AG04450 (cell line): ENCODE data around the gene IL15. TPM values are rescaled to one million over a fixed set of nuclear protein-coding genes. Genes with fewer than 3 reads are reported as not detected.

Experiments used
- CTCF ChIA-PET: fragments of 300-600, 350-600 bp; formaldehyde crosslinking; extraction: SDS; loops from one replicate; lab custom pipeline; 2022; ENCODE audit warnings: antibody characterized with exemption, inconsistent platforms; lab: Charles Lee
- POLR2A ChIA-PET: fragments of 350-600 bp; formaldehyde crosslinking; extraction: SDS; loops from one replicate; lab custom pipeline; 2021; ENCODE audit warnings: antibody characterized with exemption, inconsistent platforms; lab: Yijun Ruan, JAX
- DNase-seq: peaks from one replicate; pipeline ENCODE4 v3.0.0-alpha.2; 2011; ENCODE audit warnings: low read depth, low spot score
- H3K27ac ChIP-seq: one replicate; pipeline ENCODE4 v1.5.1; 2012; ENCODE audit warnings: low read depth, low read length, control low read depth
- H3K27me3 ChIP-seq: one replicate; pipeline ENCODE4 v1.6.0; 2012; ENCODE audit warnings: low read length; ENCODE audit not compliant: control insufficient read depth, insufficient read depth
- H3K4me3 ChIP-seq: 2 replicates; pipeline ENCODE4 v1.5.1; 2011; ENCODE audit warnings: mild to moderate bottlenecking, low read depth, low read length, control low read depth
- H3K9me3 ChIP-seq: 2 replicates; pipeline ENCODE4 v1.5.1; 2012; ENCODE audit warnings: low read length; ENCODE audit not compliant: control insufficient read depth, insufficient read depth
- polyA plus RNA-seq: library from polyadenylated mRNA; depleted of rRNA; stranded (reverse); fragments of >200 nt; gene quantifications from 2 replicates; pipeline ENCODE4 v1.2.3, GENCODE V29; 2011
- TF ChIP-seq, protein P1 (sequence below): IDR thresholded peaks from 2 replicates; pipeline ENCODE4 v1.5.1; 2011; ENCODE audit warnings: low read depth, low read length, control low read depth, inconsistent platforms

Gene IL15
- polyA plus RNA-seq, 1 experiment, result 10.9 TPM

DNA sequence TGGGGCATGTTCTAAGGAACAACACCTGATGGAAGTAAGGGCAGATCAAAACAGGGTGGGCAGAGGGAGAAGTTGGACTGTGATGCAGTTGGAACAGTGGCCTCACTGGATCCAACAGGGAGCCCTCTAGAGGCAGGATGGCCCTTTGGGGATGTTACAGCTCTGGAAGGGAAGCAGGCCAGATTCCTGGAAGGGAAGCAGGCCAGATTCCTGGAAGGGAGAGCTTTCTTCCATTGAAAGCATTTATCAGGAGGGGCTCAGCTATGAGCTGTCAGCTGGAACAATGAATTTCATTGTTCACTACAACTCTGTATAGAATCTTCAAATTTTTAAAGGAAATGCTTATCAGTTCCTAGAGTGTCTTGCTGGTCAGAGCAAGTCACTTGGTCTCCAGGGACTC lies 17.7 kb downstream of the IL15 start:
- Histone ChIP-seq H3K4me3 (no peak overlapping the region), H3K9me3 (no peaks in the 10 kb centered on the region), H3K27me3 (no peaks in the 10 kb centered on the region), H3K27ac (no peak overlapping the region)
- CTCF ChIA-PET, result interaction anchor here (0.5 to 4.2 kb wide), 8 partner anchors 10 to 347 kb away, joined by 3 to 23 read pairs (median 4); no protein-coding TSS in a partner anchor
- POLR2A ChIA-PET, result no interaction called here
- DNase-seq, result no peak
- TF ChIP-seq, protein P1, sequence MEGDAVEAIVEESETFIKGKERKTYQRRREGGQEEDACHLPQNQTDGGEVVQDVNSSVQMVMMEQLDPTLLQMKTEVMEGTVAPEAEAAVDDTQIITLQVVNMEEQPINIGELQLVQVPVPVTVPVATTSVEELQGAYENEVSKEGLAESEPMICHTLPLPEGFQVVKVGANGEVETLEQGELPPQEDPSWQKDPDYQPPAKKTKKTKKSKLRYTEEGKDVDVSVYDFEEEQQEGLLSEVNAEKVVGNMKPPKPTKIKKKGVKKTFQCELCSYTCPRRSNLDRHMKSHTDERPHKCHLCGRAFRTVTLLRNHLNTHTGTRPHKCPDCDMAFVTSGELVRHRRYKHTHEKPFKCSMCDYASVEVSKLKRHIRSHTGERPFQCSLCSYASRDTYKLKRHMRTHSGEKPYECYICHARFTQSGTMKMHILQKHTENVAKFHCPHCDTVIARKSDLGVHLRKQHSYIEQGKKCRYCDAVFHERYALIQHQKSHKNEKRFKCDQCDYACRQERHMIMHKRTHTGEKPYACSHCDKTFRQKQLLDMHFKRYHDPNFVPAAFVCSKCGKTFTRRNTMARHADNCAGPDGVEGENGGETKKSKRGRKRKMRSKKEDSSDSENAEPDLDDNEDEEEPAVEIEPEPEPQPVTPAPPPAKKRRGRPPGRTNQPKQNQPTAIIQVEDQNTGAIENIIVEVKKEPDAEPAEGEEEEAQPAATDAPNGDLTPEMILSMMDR, result peak; percentile 46

DNA sequence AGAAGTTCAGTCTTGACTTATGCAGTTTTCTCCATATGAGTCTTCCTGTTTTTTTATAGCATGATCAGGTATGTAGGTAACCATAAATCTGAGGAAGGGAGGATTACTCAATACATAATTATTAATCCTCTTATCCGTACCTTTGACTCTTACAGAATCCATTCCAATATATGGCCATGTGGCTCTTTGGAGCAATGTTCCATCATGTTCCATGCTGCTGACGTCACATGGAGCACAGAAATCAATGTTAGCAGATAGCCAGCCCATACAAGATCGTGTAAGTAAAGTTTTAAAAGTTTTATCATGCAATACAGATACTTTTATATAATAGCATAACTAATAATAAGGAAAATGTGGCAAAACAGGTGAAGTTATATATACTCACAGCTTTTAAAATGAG lies 19.6 kb downstream of the IL15 start:
- ChIA-PET CTCF (no interaction called here), POLR2A (no interaction called here)
- no peak for DNase-seq
- Histone ChIP-seq H3K4me3 (no peak overlapping the region), H3K27ac (no peak overlapping the region), H3K27me3 (no peaks in the 10 kb centered on the region), H3K9me3 (no peaks in the 10 kb centered on the region)
- TF ChIP-seq, protein P1, result no peak

- TF ChIP-seq, protein P1, result no peak
- ChIA-PET POLR2A (no interaction called here), CTCF (no interaction called here)
- no peak overlapping the region for H3K27ac ChIP-seq
- no peaks in the 10 kb centered on the region for H3K9me3 ChIP-seq
- DNase-seq, result no peak
- H3K4me3 ChIP-seq, result no peak overlapping the region
- H3K27me3 ChIP-seq, result no peaks in the 10 kb centered on the region
Observed at GRCh38 chr4:141657550-141658250, 21.3 kb downstream of the IL15 start.

GRCh38 chr4:141658309-141658708 lies 21.9 kb downstream of the IL15 start:
- TF ChIP-seq, protein P1, result no peak
- H3K27me3 ChIP-seq, result no peaks in the 10 kb centered on the region
- ChIA-PET POLR2A (no interaction called here), CTCF (no interaction called here)
- no peak overlapping the region for H3K4me3 ChIP-seq
- no peaks in the 10 kb centered on the region for H3K9me3 ChIP-seq
- no peak overlapping the region for H3K27ac ChIP-seq
- no peak for DNase-seq

GRCh38 chr4:141659539-141659938 lies 23.2 kb downstream of the IL15 start:
- TF ChIP-seq, protein P1, result no peak
- Histone ChIP-seq H3K4me3 (no peak overlapping the region), H3K9me3 (no peaks in the 10 kb centered on the region), H3K27ac (no peak overlapping the region), H3K27me3 (no peaks in the 10 kb centered on the region)
- no peak for DNase-seq
- ChIA-PET POLR2A (no interaction called here), CTCF (interaction anchor here (0.7 kb wide), 1 partner anchor 25 kb away, joined by 3 read pairs; no protein-coding TSS in a partner anchor)
